GM23248 (cell line): ENCODE data around the gene NT5C1B. TPM values are rescaled to one million over a fixed set of nuclear protein-coding genes. Genes with fewer than 3 reads are reported as not detected.

Experiments used
- DNase-seq: peaks from one replicate; pipeline ENCODE4 v3.0.0-alpha.2; 2015
- H2AFZ ChIP-seq: fragments of 200-600 bp; sonication (generic); 2 replicates; pipeline ENCODE4 v1.6.1; 2016; ENCODE audit warnings: antibody characterized with exemption
- H3F3A ChIP-seq: fragments of 200-600 bp; sonication (generic); 2 replicates; pipeline ENCODE4 v1.6.1; 2016; ENCODE audit warnings: mild to moderate bottlenecking, antibody characterized with exemption, mixed run types; ENCODE audit not compliant: insufficient read depth
- H3K27ac ChIP-seq: fragments of 200-600 bp; sonication (generic); 2 replicates; pipeline ENCODE4 v1.5.1; 2016; ENCODE audit warnings: mild to moderate bottlenecking
- H3K27me3 ChIP-seq: fragments of 200-600 bp; sonication (generic); replicated peaks from 2 replicates; pipeline ENCODE4 v1.6.1; 2016; ENCODE audit warnings: mild to moderate bottlenecking; ENCODE audit not compliant: insufficient read depth
- H3K36me3 ChIP-seq: fragments of 200-600 bp; sonication (generic); 2 replicates; pipeline ENCODE4 v1.6.1; 2016; ENCODE audit warnings: low read depth, mild to moderate bottlenecking
- H3K4me1 ChIP-seq: fragments of 200-600 bp; sonication (generic); 2 replicates; pipeline ENCODE4 v1.6.1; 2016; ENCODE audit warnings: mild to moderate bottlenecking; ENCODE audit not compliant: insufficient read depth
- H3K4me2 ChIP-seq: fragments of 200-600 bp; sonication (generic); one replicate; pipeline ENCODE4 v1.6.1; 2016; ENCODE audit warnings: mild to moderate bottlenecking; ENCODE audit not compliant: unreplicated experiment
- H3K4me3 ChIP-seq: fragments of 200-600 bp; sonication (generic); 2 replicates; pipeline ENCODE4 v1.5.1; 2016; ENCODE audit warnings: mild to moderate bottlenecking
- H3K79me2 ChIP-seq: fragments of 200-600 bp; sonication (generic); 2 replicates; pipeline ENCODE4 v1.6.1; 2016; ENCODE audit warnings: mild to moderate bottlenecking; ENCODE audit not compliant: insufficient read depth
- H3K9ac ChIP-seq: fragments of 200-600 bp; sonication (generic); 2 replicates; pipeline ENCODE4 v1.6.1; 2016; ENCODE audit warnings: mild to moderate bottlenecking
- H3K9me2 ChIP-seq: fragments of 200-600 bp; sonication (generic); 2 replicates; pipeline ENCODE4 v1.6.1; 2016; ENCODE audit warnings: mixed run types, mild to moderate bottlenecking, moderate library complexity; ENCODE audit not compliant: insufficient read depth
- H3K9me3 ChIP-seq: fragments of 200-600 bp; sonication (generic); one replicate; pipeline ENCODE4 v1.6.1; 2017; ENCODE audit warnings: low read depth
- H4K20me1 ChIP-seq: fragments of 200-600 bp; sonication (generic); 2 replicates; pipeline ENCODE4 v1.6.0; 2016; ENCODE audit not compliant: insufficient read depth
- EZH2 ChIP-seq: fragments of 200-600 bp; sonication (generic); IDR thresholded peaks from 2 replicates; pipeline ENCODE4 v1.6.1; 2018; ENCODE audit warnings: antibody characterized with exemption, mild to moderate bottlenecking; ENCODE audit not compliant: insufficient read depth, poor library complexity, severe bottlenecking
- EZH2phosphoT487 ChIP-seq: fragments of 200-600 bp; sonication (generic); IDR thresholded peaks from 2 replicates; pipeline ENCODE4 v1.6.1; 2018; ENCODE audit warnings: antibody characterized with exemption, moderate library complexity, mild to moderate bottlenecking, low read depth; ENCODE audit not compliant: insufficient read depth
- WGBS, 2 experiments: methylation state at CpG; one replicate each; pipeline ENCODE4 v1.1.6; 2015 to 2017; ENCODE audit warnings: low lambda C conversion rate in 2 of 2, low coverage in 1 of 2; ENCODE audit errors: missing lambda C conversion rate in 2 of 2; 5-methylcytosine and 5-hydroxymethylcytosine counted together
- in situ Hi-C: fragments of 300-500 bp; cut with MboI; formaldehyde crosslinking; loops from 2 replicates; pipeline ENCODE4 v1.15.0; 2020
- polyA plus RNA-seq: library from polyadenylated mRNA; unstranded; fragments of >200 nt; fragmentation: Nextera tagmentation; extraction: Ambion mirVana; gene quantifications from 2 replicates; pipeline ENCODE4 v1.2.1, GENCODE V29; 2016
- total RNA-seq: library from RNA; depleted of rRNA; stranded (reverse); fragments of >200 nt; shearing (Covaris generic); gene quantifications from 2 replicates; pipeline ENCODE4 v1.2.3, GENCODE V29; 2014

Gene NT5C1B
- total and polyA plus RNA-seq, 2 experiments from 2014 or later: 0.88 TPM; not detected in 1

DNA sequence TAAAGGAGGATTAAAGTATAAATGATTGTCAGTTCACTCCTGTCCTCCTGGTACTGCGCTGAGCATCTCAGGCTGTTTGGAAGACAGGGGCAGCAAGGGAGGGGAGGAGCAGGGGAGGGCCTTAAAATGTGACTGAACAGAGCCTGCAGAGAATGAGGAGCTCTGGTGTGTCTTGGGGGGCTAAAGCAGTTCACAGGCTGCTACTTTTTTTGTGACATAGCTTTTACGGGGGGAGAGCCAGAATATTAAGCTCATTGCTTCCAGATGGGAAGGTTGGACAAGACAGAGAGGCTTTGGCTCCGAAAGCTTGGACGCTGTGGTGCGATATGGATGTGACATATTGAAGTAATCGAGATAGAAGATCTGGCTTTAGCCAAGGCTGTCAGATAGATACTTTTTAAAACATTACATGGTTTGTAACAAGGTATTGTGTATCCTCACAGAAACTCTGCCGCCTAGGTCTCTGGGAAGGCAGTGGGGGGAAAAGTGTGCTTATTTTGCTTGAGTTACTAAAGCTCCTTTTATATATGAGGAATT is 69.4 kb downstream of the NT5C1B start:
- Histone ChIP-seq H2AFZ (no peak overlapping the region; the same call in 1 of the 2 replicates), H3K36me3 (no peaks in the 10 kb centered on the region), H3K27ac (no peak overlapping the region), H3K27me3 (no peaks in the 10 kb centered on the region), H3K9ac (no peak overlapping the region), H3K4me2 (peak overlapping the region; percentile 4), H3K9me2 (no peaks in the 10 kb centered on the region), H3K4me1 (peaks cover 41% of the 10 kb centered on the region), H3K79me2 (no peaks in the 10 kb centered on the region), H3K9me3 (no peaks in the 10 kb centered on the region), H3K4me3 (no peak overlapping the region), H3F3A (peaks cover 7% of the 10 kb centered on the region), H4K20me1 (no peaks in the 10 kb centered on the region)
- TF ChIP-seq EZH2phosphoT487 (no peak), EZH2 (no peak)
- in situ Hi-C loops: loop anchor here (5.0 kb wide), 1 partner anchor 847 kb away; no protein-coding TSS in a partner anchor
- no peak for DNase-seq
- WGBS, 2 experiments: 31 to 37% methylated on average over 7 of the region's 7 CpGs

DNA sequence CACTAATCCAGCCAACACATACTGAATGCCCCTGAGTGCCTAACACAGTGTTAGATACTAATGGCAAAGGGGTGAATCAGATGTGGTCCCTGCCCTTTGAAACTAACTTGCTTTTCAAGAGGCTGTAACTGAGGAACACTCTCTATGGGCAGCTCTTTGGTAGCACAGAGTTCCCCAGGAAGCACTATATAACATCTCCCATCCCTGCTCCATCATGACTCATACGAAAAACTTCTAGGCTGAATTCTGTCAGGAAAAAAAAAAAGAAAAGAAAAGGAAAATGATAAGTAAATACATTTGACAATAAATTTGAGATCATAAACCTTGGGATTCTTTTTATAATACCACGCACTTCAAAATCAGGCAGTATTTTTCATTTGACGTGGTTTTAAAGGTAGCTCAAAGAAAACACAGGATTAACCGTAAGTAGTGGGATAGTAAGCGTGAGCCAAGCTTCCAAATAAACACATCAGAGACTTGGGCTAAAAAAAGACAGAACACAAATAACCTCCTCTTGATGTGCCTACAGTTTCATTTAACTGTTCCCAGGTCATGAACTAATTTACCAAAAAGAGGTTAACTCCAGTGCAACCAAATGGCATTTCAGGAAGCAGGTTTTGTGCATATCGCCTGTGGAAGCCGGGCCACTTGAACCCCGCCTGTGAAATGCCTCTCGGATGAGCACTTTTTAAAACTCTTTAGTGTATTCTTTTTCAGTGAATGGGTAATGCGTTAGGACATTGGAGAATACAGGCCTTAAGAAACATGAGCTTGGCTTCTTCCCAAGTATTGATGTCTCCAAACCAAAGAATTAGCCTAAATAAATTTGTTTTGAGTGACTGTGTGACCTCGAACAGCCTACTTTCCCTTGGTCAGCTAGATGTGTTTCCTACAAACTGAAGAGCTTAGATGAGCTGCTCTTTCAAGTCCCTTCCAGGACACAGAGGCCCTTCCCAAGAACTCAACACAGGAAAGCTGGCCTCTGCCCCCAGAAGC is 71.0 kb downstream of the NT5C1B start:
- Histone ChIP-seq H4K20me1 (no peaks in the 10 kb centered on the region), H3K9me3 (no peaks in the 10 kb centered on the region), H3K4me1 (peaks cover 41% of the 10 kb centered on the region), H3K9ac (no peak overlapping the region), H3K4me2 (no peak overlapping the region), H3K27me3 (no peaks in the 10 kb centered on the region), H3K4me3 (no peak overlapping the region), H3K36me3 (no peaks in the 10 kb centered on the region), H3K79me2 (no peaks in the 10 kb centered on the region), H3K27ac (no peak overlapping the region), H3K9me2 (no peaks in the 10 kb centered on the region), H3F3A (peaks cover 7% of the 10 kb centered on the region), H2AFZ (no peak overlapping the region)
- 85 to 87% methylated on average over 11 of the region's 11 CpGs for WGBS, 2 experiments
- TF ChIP-seq EZH2phosphoT487 (no peak), EZH2 (no peak)
- in situ Hi-C loops: no loop called here
- DNase-seq: peak; percentile 64

GRCh38 chr2:18517386-18517785 is 72.0 kb downstream of the NT5C1B start:
- Histone ChIP-seq H3F3A (no peaks in the 10 kb centered on the region; the same call in 1 of the 2 replicates), H3K9me3 (no peaks in the 10 kb centered on the region), H3K27ac (no peak overlapping the region), H3K9me2 (no peaks in the 10 kb centered on the region), H3K27me3 (no peaks in the 10 kb centered on the region), H3K4me2 (no peak overlapping the region), H3K4me1 (peaks cover 30% of the 10 kb centered on the region), H3K9ac (no peak overlapping the region), H2AFZ (no peak overlapping the region), H4K20me1 (no peaks in the 10 kb centered on the region), H3K4me3 (no peak overlapping the region), H3K79me2 (no peaks in the 10 kb centered on the region), H3K36me3 (no peaks in the 10 kb centered on the region)
- 83 to 91% methylated on average over 1 of the region's 1 CpG for WGBS, 2 experiments
- in situ Hi-C loops: no loop called here
- TF ChIP-seq EZH2phosphoT487: no peak
- DNase-seq: no peak

- TF ChIP-seq EZH2phosphoT487 (no peak), EZH2 (no peak)
- H4K20me1 ChIP-seq: no peaks in the 10 kb centered on the region
- 0 out of 2 replicates have a peak overlapping the region, but pooled peaks have one; percentile 24 for H2AFZ ChIP-seq
- no peaks in the 10 kb centered on the region for H3K79me2 ChIP-seq
- H3K9me3 ChIP-seq: no peaks in the 10 kb centered on the region
- peaks cover 29% of the 10 kb centered on the region for H3K4me1 ChIP-seq
- peak; percentile 46 for DNase-seq
- in situ Hi-C loops: no loop called here
- no peaks in the 10 kb centered on the region for H3K27me3 ChIP-seq
- H3K36me3 ChIP-seq: no peaks in the 10 kb centered on the region
- no peaks in the 10 kb centered on the region for H3K9me2 ChIP-seq
- H3K27ac ChIP-seq: no peak overlapping the region
- H3F3A ChIP-seq: no peaks in the 10 kb centered on the region; the same call in 1 of the 2 replicates
- H3K4me2 ChIP-seq: peak overlapping the region; percentile 17
- no peak overlapping the region for H3K9ac ChIP-seq
- WGBS, 2 experiments: 60 to 61% methylated on average over 11 of the region's 11 CpGs
- H3K4me3 ChIP-seq: no peak overlapping the region
Observed at GRCh38 chr2:18516112-18516511, 73.3 kb downstream of the NT5C1B start.
